IMR-90 (cell line): ENCODE data around the gene SETD6. TPM values are rescaled to one million over a fixed set of nuclear protein-coding genes. Genes with fewer than 3 reads are reported as not detected.

Source experiments
- ATAC-seq: fragments of 200-7000 bp; cut with Tn5 transposase; 2 replicates; pipeline ENCODE4 v1.9.1; 2020; ENCODE audit warnings: low read depth, mild to moderate bottlenecking, moderate library complexity
- BruUV-seq: library from RNA; stranded (reverse); fragments of 400-500 nt; replicated peaks from 2 replicates; lab custom pipeline; 2021; lab: Mats Ljungman, UMichigan
- CTCF ChIA-PET: fragments of 300-600 bp; formaldehyde crosslinking; extraction: SDS; loops from one replicate; lab custom pipeline; 2021; ENCODE audit warnings: antibody characterized with exemption; lab: Yijun Ruan, JAX
- POLR2A ChIA-PET: fragments of 300-600 bp; sonication (Branson Sonifier 250); formaldehyde crosslinking; loops from one replicate; lab custom pipeline; 2022; ENCODE audit warnings: antibody characterized with exemption; ENCODE audit not compliant: unreplicated experiment; lab: Charles Lee
- DNase-seq: peaks from one replicate; pipeline ENCODE4 v3.0.0; 2013
- H2AFZ ChIP-seq: replicated peaks from 2 replicates; pipeline ENCODE3; 2013; ENCODE audit warnings: low read length, mild to moderate bottlenecking; ENCODE audit not compliant: poor library complexity
- H2AK5ac ChIP-seq: 2 replicates; pipeline ENCODE4 v1.6.1; 2013; ENCODE audit warnings: low read depth, low read length, inconsistent platforms
- H2AK9ac ChIP-seq: replicated peaks from 2 replicates; pipeline ENCODE3; 2013; ENCODE audit warnings: mild to moderate bottlenecking, low read depth, low read length, moderate library complexity; ENCODE audit not compliant: poor library complexity
- H2BK120ac ChIP-seq: 2 replicates; pipeline ENCODE4 v1.6.1; 2013; ENCODE audit warnings: low read depth, low read length, inconsistent platforms
- H2BK15ac ChIP-seq: 3 replicates; pipeline ENCODE4 v1.6.1; 2013; ENCODE audit warnings: low read depth, low read length, inconsistent platforms
- H2BK20ac ChIP-seq: 2 replicates; pipeline ENCODE4 v1.6.1; 2013; ENCODE audit warnings: low read depth, mild to moderate bottlenecking, inconsistent platforms, low read length, moderate library complexity
- H2BK5ac ChIP-seq: 2 replicates; pipeline ENCODE4 v1.6.1; 2013; ENCODE audit warnings: mild to moderate bottlenecking, low read depth, low read length, inconsistent platforms; ENCODE audit not compliant: poor library complexity, severe bottlenecking
- H3K14ac ChIP-seq: replicated peaks from 2 replicates; pipeline ENCODE4 v1.6.1; 2013; ENCODE audit warnings: low read depth, low read length, inconsistent platforms
- H3K18ac ChIP-seq: 2 replicates; pipeline ENCODE4 v1.6.1; 2013; ENCODE audit warnings: low read depth, low read length, control low read depth
- H3K23ac ChIP-seq: 2 replicates; pipeline ENCODE4 v1.6.1; 2013; ENCODE audit warnings: low read depth, low read length, inconsistent platforms
- H3K27ac ChIP-seq: 2 replicates; pipeline ENCODE4 v1.5.1; 2013; ENCODE audit warnings: mild to moderate bottlenecking, control low read depth, low read length; ENCODE audit not compliant: insufficient read depth
- H3K27me3 ChIP-seq: 2 replicates; pipeline ENCODE4 v1.6.1; 2013; ENCODE audit warnings: low read length; ENCODE audit not compliant: control insufficient read depth, insufficient read depth
- H3K36me3 ChIP-seq: 2 replicates; pipeline ENCODE4 v1.6.1; 2013; ENCODE audit warnings: low read length, mixed read lengths; ENCODE audit not compliant: control insufficient read depth, insufficient read depth
- H3K4ac ChIP-seq: 2 replicates; pipeline ENCODE4 v1.6.1; 2013; ENCODE audit warnings: low read depth, low read length, inconsistent platforms
- H3K4me1 ChIP-seq: 2 replicates; pipeline ENCODE4 v1.6.1; 2013; ENCODE audit warnings: low read length, mixed read lengths; ENCODE audit not compliant: control insufficient read depth, insufficient read depth
- H3K4me2 ChIP-seq: 2 replicates; pipeline ENCODE4 v1.6.1; 2013; ENCODE audit warnings: low read depth, mild to moderate bottlenecking, control low read depth, low read length, moderate library complexity
- H3K4me3 ChIP-seq: 2 replicates; pipeline ENCODE4 v1.5.1; 2013; ENCODE audit warnings: low read depth, mild to moderate bottlenecking, control low read depth, low read length, moderate library complexity; ENCODE audit not compliant: insufficient read depth
- H3K56ac ChIP-seq: 2 replicates; pipeline ENCODE4 v1.6.1; 2013; ENCODE audit warnings: low read length, inconsistent platforms; ENCODE audit not compliant: insufficient read depth; ENCODE audit errors: extremely low read depth
- H3K79me1 ChIP-seq, 2 experiments: 2 replicates each; pipeline ENCODE4 v1.6.1; 2013; ENCODE audit warnings: low read length in 2 of 2, inconsistent platforms in 1 of 2, low read depth in 1 of 2
- H3K9ac ChIP-seq: 2 replicates; pipeline ENCODE4 v1.6.1; 2013; ENCODE audit warnings: low read depth, low read length, control low read depth
- H3K9me1 ChIP-seq: 2 replicates; pipeline ENCODE4 v1.6.1; 2013; ENCODE audit warnings: low read length, inconsistent platforms; ENCODE audit not compliant: insufficient read depth
- H3K9me3 ChIP-seq: 2 replicates; pipeline ENCODE4 v1.6.1; 2013; ENCODE audit warnings: low read length; ENCODE audit not compliant: control insufficient read depth, insufficient read depth
- H4K20me1 ChIP-seq: 2 replicates; pipeline ENCODE4 v1.6.1; 2013; ENCODE audit warnings: low read length, inconsistent platforms; ENCODE audit not compliant: insufficient read depth
- H4K5ac ChIP-seq: 2 replicates; pipeline ENCODE4 v1.6.1; 2013; ENCODE audit warnings: mild to moderate bottlenecking, low read depth, low read length, control low read depth
- H4K8ac ChIP-seq, 2 experiments: 2 replicates each; pipeline ENCODE4 v1.6.1; 2013; ENCODE audit warnings: low read depth in 2 of 2, low read length in 2 of 2, control low read depth in 1 of 2, inconsistent platforms in 1 of 2
- H4K91ac ChIP-seq: 2 replicates; pipeline ENCODE4 v1.6.1; 2013; ENCODE audit warnings: low read depth, low read length, inconsistent platforms; ENCODE audit not compliant: insufficient read depth
- BHLHE40 ChIP-seq: fragments of 150-350 bp; IDR thresholded peaks from 2 replicates; pipeline ENCODE4 v1.6.1; 2016; ENCODE audit warnings: mild to moderate bottlenecking, low read depth, low read length
- CEBPB ChIP-seq: IDR thresholded peaks from 2 replicates; pipeline ENCODE4 v1.6.1; 2012; ENCODE audit warnings: low read depth, low read length, improper control_type of control experiment
- CTCF ChIP-seq: conservative IDR thresholded peaks from 2 replicates; pipeline ENCODE4 v1.5.1; 2012; ENCODE audit warnings: mild to moderate bottlenecking, low read depth, low read length, improper control_type of control experiment
- ELK1 ChIP-seq: fragments of 150-350 bp; IDR thresholded peaks from 2 replicates; pipeline ENCODE4 v1.6.1; 2016; ENCODE audit warnings: low read depth, mild to moderate bottlenecking, low read length, moderate library complexity, borderline replicate concordance
- FOS ChIP-seq: fragments of 150-350 bp; IDR thresholded peaks from 2 replicates; pipeline ENCODE4 v1.6.1; 2016; ENCODE audit warnings: low read depth, low read length
- MAFK ChIP-seq: IDR thresholded peaks from 2 replicates; pipeline ENCODE4 v1.6.1; 2012; ENCODE audit warnings: low read depth, low read length, improper control_type of control experiment
- MXI1 ChIP-seq: IDR thresholded peaks from 2 replicates; pipeline ENCODE4 v1.6.1; 2012; ENCODE audit warnings: low read depth, mild to moderate bottlenecking, low read length, moderate library complexity, borderline replicate concordance
- NFE2L2 ChIP-seq: fragments of 150-350 bp; IDR thresholded peaks from 2 replicates; pipeline ENCODE4 v1.6.1; 2016; ENCODE audit warnings: low read depth, mild to moderate bottlenecking, low read length
- POLR2A ChIP-seq: IDR thresholded peaks from 2 replicates; pipeline ENCODE4 v1.6.1; 2012; ENCODE audit warnings: mild to moderate bottlenecking, low read depth, low read length
- RAD21 ChIP-seq: IDR thresholded peaks from 2 replicates; pipeline ENCODE4 v1.6.1; 2012; ENCODE audit warnings: low read length, improper control_type of control experiment
- RCOR1 ChIP-seq: IDR thresholded peaks from 2 replicates; pipeline ENCODE4 v1.6.1; 2012; ENCODE audit warnings: mild to moderate bottlenecking, low read length, improper control_type of control experiment; ENCODE audit not compliant: insufficient replicate concordance
- RFX5 ChIP-seq: IDR thresholded peaks from 2 replicates; pipeline ENCODE4 v1.8.0; 2012; ENCODE audit warnings: low read depth, mild to moderate bottlenecking, low read length, moderate library complexity
- SMC3 ChIP-seq: fragments of 150-350 bp; IDR thresholded peaks from 2 replicates; pipeline ENCODE4 v1.6.1; 2016; ENCODE audit warnings: low read depth, mild to moderate bottlenecking, antibody characterized with exemption, low read length, moderate library complexity
- USF2 ChIP-seq: fragments of 150-350 bp; IDR thresholded peaks from 2 replicates; pipeline ENCODE4 v1.6.1; 2017; ENCODE audit warnings: mild to moderate bottlenecking, antibody characterized with exemption, low read length, low read depth
- WGBS, 2 experiments: methylation state at CpG; one replicate each; pipeline versions ENCODE4 v1.1.5 to v1.1.7; 2013; ENCODE audit warnings: missing lambda C conversion rate in 2 of 2; ENCODE audit not compliant: insufficient read length in 1 of 2; ENCODE audit errors: extremely low coverage in 2 of 2; 5-methylcytosine and 5-hydroxymethylcytosine counted together
- dilution Hi-C: fragments of 300-500 bp; cut with HindIII; formaldehyde crosslinking; loops from one replicate; pipeline ENCODE4 v1.14.3; 2018; ENCODE audit warnings: low sequenced_read_pairs; ENCODE audit not compliant: unreplicated experiment
- in situ Hi-C: fragments of 300-500 bp; cut with MboI; formaldehyde crosslinking; loops from 3 replicates; pipeline ENCODE4 v1.14.3; 2019; ENCODE audit warnings: low sequenced_read_pairs, inconsistent platforms, mixed read lengths
- intact Hi-C: fragments of 100-400 bp; cut with micrococcal nuclease; formaldehyde crosslinking; loops from 2 replicates; pipeline ENCODE4 v1.10.0; 2022
- polyA plus RNA-seq, 3 experiments: library from polyadenylated mRNA; depleted of rRNA; stranded (reverse); fragments of >200 nt; gene quantifications; 2 replicates each; pipeline ENCODE4 v1.2.3, GENCODE V29; 2012; ENCODE audit warnings: low replicate concordance in 1 of 3
- total RNA-seq: library from RNA; depleted of rRNA; stranded (reverse); fragments of >200 nt; gene quantifications from 2 replicates; pipeline ENCODE4 v1.2.3, GENCODE V29; 2012

SETD6 gene
- total and polyA plus RNA-seq, 2 of the 4 experiments (the other 2 are of a cell fraction): 3.2 to 6.4 TPM

DNA sequence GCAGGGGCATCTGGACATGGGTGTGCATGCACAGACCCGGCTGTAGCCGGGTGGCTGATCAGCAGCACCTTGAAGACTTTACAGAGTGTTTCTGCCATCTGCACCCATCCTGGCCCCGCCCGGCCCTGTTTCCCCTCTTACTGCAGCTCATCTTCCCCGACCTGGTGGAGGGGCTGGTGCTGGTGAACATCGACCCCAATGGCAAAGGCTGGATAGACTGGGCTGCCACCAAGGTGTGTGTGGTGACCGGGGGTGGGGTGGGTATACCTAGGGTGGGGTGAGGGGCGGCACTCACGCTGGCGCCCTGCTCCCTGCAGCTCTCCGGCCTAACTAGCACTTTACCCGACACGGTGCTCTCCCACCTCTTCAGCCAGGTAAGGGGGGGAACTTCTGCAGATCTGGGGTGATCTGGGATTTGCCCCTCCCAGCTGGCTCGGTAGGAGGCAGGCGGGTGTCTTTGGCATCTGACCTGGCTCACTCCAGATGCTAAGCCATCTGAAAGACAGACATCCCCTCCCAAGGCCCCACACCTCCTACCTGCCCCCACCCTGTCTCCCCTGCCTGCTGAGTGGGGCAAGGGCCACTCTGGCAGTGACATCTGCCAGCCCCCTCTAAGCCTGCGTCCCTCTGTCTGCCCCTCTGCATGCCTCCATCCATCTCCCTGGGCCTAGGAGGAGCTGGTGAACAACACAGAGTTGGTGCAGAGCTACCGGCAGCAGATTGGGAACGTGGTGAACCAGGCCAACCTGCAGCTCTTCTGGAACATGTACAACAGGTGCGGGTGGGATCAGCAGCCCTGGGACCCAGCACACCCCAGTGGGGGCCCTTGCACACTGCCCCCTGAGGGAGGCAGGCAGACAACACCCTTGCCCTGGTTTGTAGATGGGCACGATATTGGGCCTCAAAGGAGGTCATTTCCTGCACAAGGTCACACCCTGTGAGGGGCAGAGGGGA lies 8.8 kb upstream of the SETD6 start:
- peak overlapping the region; percentile 72 for H2AK9ac ChIP-seq
- no peak overlapping the region for H3K18ac ChIP-seq
- H3K9me1 ChIP-seq: 0 out of 2 replicates have a peak, but pooled peaks cover 1% of the 10 kb centered on the region
- dilution Hi-C loops: no loop called here
- H3K23ac ChIP-seq: no peak overlapping the region
- no peaks in the 10 kb centered on the region; the same call in 1 of the 2 replicates for H4K20me1 ChIP-seq
- DNase-seq (no peak), ATAC-seq (no peak)
- H3K79me1 ChIP-seq: 0 out of 4 replicates have a peak, but pooled peaks cover 0 to under 1% of the 10 kb centered on the region in 2 experiments
- WGBS, 2 experiments: 74% methylated on average over 4 of the region's 20 CpGs; no CpG with 5 or more reads in 1 of the 2 experiments
- in situ Hi-C loops: no loop called here
- no peak overlapping the region for H4K5ac ChIP-seq
- H3K9me3 ChIP-seq: no peaks in the 10 kb centered on the region
- peaks cover 3% of the 10 kb centered on the region; the same call in 1 of the 2 replicates for H3K36me3 ChIP-seq
- CTCF ChIA-PET: interaction anchor here (1.2 kb wide), 1 partner anchor 154 kb away, joined by 3 read pairs; no protein-coding TSS in a partner anchor
- H3K27me3 ChIP-seq: no peaks in the 10 kb centered on the region; the same call in 1 of the 2 replicates
- H4K8ac ChIP-seq: no peak overlapping the region
- POLR2A ChIA-PET: no interaction called here
- H2BK20ac ChIP-seq: no peak overlapping the region
- no peak overlapping the region for H3K4me3 ChIP-seq
- H3K14ac ChIP-seq: no peak overlapping the region
- H2BK5ac ChIP-seq: no peak overlapping the region
- no peak overlapping the region for H2AFZ ChIP-seq
- intact Hi-C loops: no loop called here
- H3K27ac ChIP-seq: no peak overlapping the region
- peaks cover under 1% of the 10 kb centered on the region; the same call in 1 of the 2 replicates for H3K4me1 ChIP-seq
- no peak overlapping the region for H3K9ac ChIP-seq
- no TSS peak for BruUV-seq
- no peak overlapping the region for H4K91ac ChIP-seq
- no peak overlapping the region for H3K56ac ChIP-seq
- no peak overlapping the region for H3K4ac ChIP-seq
- no peak overlapping the region for H2BK120ac ChIP-seq
- no peak overlapping the region for H2BK15ac ChIP-seq
- H2AK5ac ChIP-seq: no peak overlapping the region; the same call in 1 of the 2 replicates
- no peak overlapping the region for H3K4me2 ChIP-seq
- TF ChIP-seq CEBPB: no peak
- TF ChIP-seq MXI1: no peak
- no peak for TF ChIP-seq ELK1
- no peak for TF ChIP-seq SMC3
- TF ChIP-seq RCOR1: no peak
- TF ChIP-seq BHLHE40: no peak
- no peak for TF ChIP-seq RFX5
- TF ChIP-seq RAD21: no peak
- no peak for TF ChIP-seq MAFK
- TF ChIP-seq FOS: no peak
- no peak for TF ChIP-seq NFE2L2
- no peak for TF ChIP-seq CTCF
- TF ChIP-seq USF2: no peak
- TF ChIP-seq POLR2A: no peak
